GM23338 (cell line): ENCODE measurements around the gene P4HA3. TPM values are rescaled to one million over a fixed set of nuclear protein-coding genes. Genes with fewer than 3 reads are reported as not detected.

Experiments used
- ATAC-seq: fragments of 200-7000 bp; cut with Tn5 transposase; 3 replicates; pipeline ENCODE4 v1.9.1; 2020
- DNase-seq: peaks from one replicate; pipeline ENCODE4 v3.0.0-alpha.2; 2015; ENCODE audit warnings: low spot score
- H2AFZ ChIP-seq: fragments of 200-600 bp; sonication (generic); 2 replicates; pipeline ENCODE4 v1.8.0; 2016; ENCODE audit warnings: antibody characterized with exemption, mild to moderate bottlenecking, moderate library complexity
- H3F3A ChIP-seq: fragments of 200-600 bp; sonication (generic); replicated peaks from 2 replicates; pipeline ENCODE4 v1.8.0; 2017; ENCODE audit warnings: antibody characterized with exemption, mixed run types, low read depth
- H3K27ac ChIP-seq: fragments of 200-600 bp; sonication (generic); 2 replicates; pipeline ENCODE4 v1.6.1; 2016; ENCODE audit warnings: low read depth
- H3K27me3 ChIP-seq: fragments of 200-600 bp; sonication (generic); 2 replicates; pipeline ENCODE4 v1.8.0; 2016; ENCODE audit warnings: mild to moderate bottlenecking, mixed run types, moderate library complexity; ENCODE audit not compliant: insufficient read depth
- H3K36me3 ChIP-seq: fragments of 200-600 bp; sonication (generic); 2 replicates; pipeline ENCODE4 v1.8.0; 2016; ENCODE audit warnings: mild to moderate bottlenecking; ENCODE audit not compliant: insufficient read depth
- H3K4me1 ChIP-seq: fragments of 200-600 bp; sonication (generic); 2 replicates; pipeline ENCODE4 v1.8.0; 2016; ENCODE audit warnings: mild to moderate bottlenecking, moderate library complexity; ENCODE audit not compliant: insufficient read depth
- H3K4me2 ChIP-seq: fragments of 200-600 bp; sonication (generic); 2 replicates; pipeline ENCODE4 v1.7.1; 2017; ENCODE audit warnings: mixed run types
- H3K4me3 ChIP-seq: fragments of 200-600 bp; sonication (generic); 2 replicates; pipeline ENCODE4 v1.6.1; 2016; ENCODE audit warnings: mixed run types
- H3K79me2 ChIP-seq: fragments of 200-600 bp; sonication (generic); replicated peaks from 2 replicates; pipeline ENCODE4 v1.8.0; 2017; ENCODE audit warnings: mild to moderate bottlenecking; ENCODE audit not compliant: insufficient read depth
- H3K9me2 ChIP-seq: fragments of 200-600 bp; sonication (generic); 2 replicates; pipeline ENCODE4 v1.8.0; 2017; ENCODE audit not compliant: insufficient read depth
- H4K20me1 ChIP-seq: fragments of 200-600 bp; sonication (generic); replicated peaks from 2 replicates; pipeline ENCODE4 v1.8.0; 2017; ENCODE audit warnings: mild to moderate bottlenecking; ENCODE audit not compliant: insufficient read depth
- H3K27ac Mint-ChIP-seq: 2 replicates; pipeline ENCODE4 v1.8.0; 2020; ENCODE audit warnings: inconsistent platforms, mild to moderate bottlenecking, moderate library complexity, mixed read lengths
- H3K27me3 Mint-ChIP-seq: 3 replicates; pipeline ENCODE4 v1.8.0; 2022; ENCODE audit warnings: low read depth, mild to moderate bottlenecking, moderate library complexity, mixed read lengths, inconsistent platforms; ENCODE audit not compliant: insufficient read depth, poor library complexity
- H3K36me3 Mint-ChIP-seq: 3 replicates; pipeline ENCODE4 v1.8.0; 2021; ENCODE audit warnings: low read depth, mild to moderate bottlenecking, inconsistent platforms, moderate library complexity, mixed read lengths
- H3K4me1 Mint-ChIP-seq: 3 replicates; pipeline ENCODE4 v1.8.0; 2020; ENCODE audit warnings: mild to moderate bottlenecking, inconsistent platforms, mixed read lengths
- H3K4me3 Mint-ChIP-seq: 3 replicates; pipeline ENCODE4 v1.8.0; 2021; ENCODE audit warnings: moderate library complexity, mild to moderate bottlenecking, inconsistent platforms, mixed read lengths
- H3K9me3 Mint-ChIP-seq: 3 replicates; pipeline ENCODE4 v1.8.0; 2020; ENCODE audit warnings: moderate library complexity, mild to moderate bottlenecking, inconsistent platforms, mixed read lengths
- ETS1 ChIP-seq: IDR thresholded peaks from 2 replicates; pipeline ENCODE4 v1.6.1; 2016; ENCODE audit warnings: antibody characterized with exemption
- EZH2 ChIP-seq: fragments of 200-600 bp; sonication (generic); IDR thresholded peaks from one replicate; pipeline ENCODE4 v1.8.0; 2017; ENCODE audit warnings: antibody characterized with exemption, mild to moderate bottlenecking, low read depth; ENCODE audit not compliant: unreplicated experiment
- EZH2phosphoT487 ChIP-seq: fragments of 200-600 bp; sonication (generic); IDR thresholded peaks from one replicate; pipeline ENCODE4 v1.8.1; 2018; ENCODE audit warnings: antibody characterized with exemption; ENCODE audit not compliant: unreplicated experiment
- NANOG ChIP-seq: IDR thresholded peaks from 2 replicates; pipeline ENCODE4 v1.6.1; 2016; ENCODE audit warnings: antibody characterized with exemption, borderline replicate concordance
- POLR2AphosphoS5 ChIP-seq: IDR thresholded peaks from 2 replicates; pipeline ENCODE4 v1.6.1; 2016; ENCODE audit warnings: antibody characterized with exemption, low read depth
- REST ChIP-seq: IDR thresholded peaks from one replicate; pipeline ENCODE4 v1.6.1; 2018; ENCODE audit warnings: antibody characterized with exemption; ENCODE audit not compliant: unreplicated experiment
- ZNF331 ChIP-seq: fragments of 250-450 bp; sonication (Bioruptor Pico); IDR thresholded peaks from 2 replicates; pipeline ENCODE4 v1.5.0; 2020; ENCODE audit warnings: low read depth, mild to moderate bottlenecking, moderate library complexity
- polyA plus RNA-seq: library from polyadenylated mRNA; unstranded; fragments of >200 nt; fragmentation: Nextera tagmentation; extraction: Ambion mirVana; gene quantifications from 2 replicates; pipeline ENCODE4 v1.2.1, GENCODE V29; 2016
- total RNA-seq: library from RNA; depleted of rRNA; stranded (reverse); fragments of >200 nt; shearing (Covaris generic); gene quantifications from 2 replicates; pipeline ENCODE4 v1.2.3, GENCODE V29; 2014

The P4HA3 gene
- total and polyA plus RNA-seq, 2 experiments from 2014 or later = 0.08 TPM; not detected in 1

- TF ChIP-seq EZH2 (no peak), POLR2AphosphoS5 (no peak), NANOG (no peak)
- H3K9me2 ChIP-seq = no peaks in the 10 kb centered on the region
- no peak overlapping the region for H3K27ac ChIP-seq
- no peak overlapping the region for H3K4me2 ChIP-seq
- no peaks in the 10 kb centered on the region for H3K4me1 Mint-ChIP-seq
- H3K36me3 Mint-ChIP-seq = peaks cover 71% of the 10 kb centered on the region
- H3K27me3 Mint-ChIP-seq = peaks cover 4% of the 10 kb centered on the region
- H3K36me3 ChIP-seq = peaks cover 32% of the 10 kb centered on the region
- H3K4me1 ChIP-seq = no peaks in the 10 kb centered on the region
- no peaks in the 10 kb centered on the region for H4K20me1 ChIP-seq
- ATAC-seq (no peak), DNase-seq (no peak)
- H3K4me3 ChIP-seq = no peak overlapping the region
- H3K27me3 ChIP-seq = no peaks in the 10 kb centered on the region
- no peak overlapping the region for H3K27ac Mint-ChIP-seq
- H3K79me2 ChIP-seq = no peaks in the 10 kb centered on the region
- no peak overlapping the region for H2AFZ ChIP-seq
- no peak overlapping the region for H3K4me3 Mint-ChIP-seq
- no peaks in the 10 kb centered on the region for H3F3A ChIP-seq
- peaks cover 27% of the 10 kb centered on the region for H3K9me3 Mint-ChIP-seq
These were observed 46.0 kb upstream of the P4HA3 start for GRCh38 chr11:74357449-74357848.

GRCh38 chr11:74355626-74356025 is 44.2 kb upstream of the P4HA3 start:
- H3K4me2 ChIP-seq = no peak overlapping the region
- no peak overlapping the region for H3K27ac ChIP-seq
- H3K27me3 Mint-ChIP-seq = peaks cover under 1% of the 10 kb centered on the region
- H3K27ac Mint-ChIP-seq = no peak overlapping the region
- H3F3A ChIP-seq = no peaks in the 10 kb centered on the region
- no peak overlapping the region for H3K4me3 ChIP-seq
- ATAC-seq = no peak
- DNase-seq = no peak
- peaks cover 12% of the 10 kb centered on the region for H3K9me3 Mint-ChIP-seq
- no peaks in the 10 kb centered on the region for H3K4me1 ChIP-seq
- H3K79me2 ChIP-seq = no peaks in the 10 kb centered on the region
- H3K36me3 Mint-ChIP-seq = peaks cover 63% of the 10 kb centered on the region
- no peaks in the 10 kb centered on the region for H3K9me2 ChIP-seq
- no peak overlapping the region for H3K4me3 Mint-ChIP-seq
- H3K4me1 Mint-ChIP-seq = no peaks in the 10 kb centered on the region
- H3K36me3 ChIP-seq = peaks cover 21% of the 10 kb centered on the region
- TF ChIP-seq EZH2phosphoT487 = no peak
- no peaks in the 10 kb centered on the region for H4K20me1 ChIP-seq
- H3K27me3 ChIP-seq = no peaks in the 10 kb centered on the region
- no peak overlapping the region for H2AFZ ChIP-seq

GRCh38 chr11:74354036-74354435 is 42.6 kb upstream of the P4HA3 start:
- Mint-ChIP-seq H3K9me3 (no peaks in the 10 kb centered on the region; the same call in 2 of the 3 replicates), H3K4me1 (no peaks in the 10 kb centered on the region), H3K36me3 (peaks cover 51% of the 10 kb centered on the region), H3K4me3 (no peak overlapping the region), H3K27ac (no peak overlapping the region), H3K27me3 (no peaks in the 10 kb centered on the region)
- TF ChIP-seq ETS1 = no peak
- Histone ChIP-seq H4K20me1 (no peaks in the 10 kb centered on the region), H3K9me2 (no peaks in the 10 kb centered on the region), H3K4me2 (no peak overlapping the region), H3K27me3 (no peaks in the 10 kb centered on the region), H3K36me3 (peaks cover 11% of the 10 kb centered on the region; the same call in 1 of the 2 replicates), H3K4me1 (no peaks in the 10 kb centered on the region), H3K79me2 (no peaks in the 10 kb centered on the region), H3K4me3 (no peak overlapping the region), H3F3A (no peaks in the 10 kb centered on the region), H3K27ac (no peak overlapping the region), H2AFZ (no peak overlapping the region)
- no peak for ATAC-seq
- no peak for DNase-seq

- Histone ChIP-seq H3F3A (no peaks in the 10 kb centered on the region), H4K20me1 (no peaks in the 10 kb centered on the region), H3K27ac (no peak overlapping the region), H3K4me3 (no peak overlapping the region), H3K27me3 (no peaks in the 10 kb centered on the region), H3K79me2 (no peaks in the 10 kb centered on the region), H3K4me2 (no peak overlapping the region), H3K9me2 (no peaks in the 10 kb centered on the region), H3K4me1 (no peaks in the 10 kb centered on the region), H3K36me3 (peaks cover 11% of the 10 kb centered on the region; the same call in 1 of the 2 replicates), H2AFZ (no peak overlapping the region)
- ATAC-seq (no peak), DNase-seq (no peak)
- Mint-ChIP-seq H3K9me3 (no peaks in the 10 kb centered on the region; the same call in 2 of the 3 replicates), H3K36me3 (peaks cover 21% of the 10 kb centered on the region), H3K4me3 (no peak overlapping the region), H3K27ac (no peak overlapping the region), H3K27me3 (no peaks in the 10 kb centered on the region), H3K4me1 (no peaks in the 10 kb centered on the region)
- TF ChIP-seq NANOG = no peak
- TF ChIP-seq EZH2 = no peak
- no peak for TF ChIP-seq ZNF331 (CRISPR knock-in tag)
- TF ChIP-seq EZH2phosphoT487 = no peak
- TF ChIP-seq POLR2AphosphoS5 = no peak
- TF ChIP-seq REST = no peak
These were observed 35.9 kb upstream of the P4HA3 start for GRCh38 chr11:74347381-74347780.
